B cell (primary cell): ENCODE data around the gene CD6. TPM values are rescaled to one million over a fixed set of nuclear protein-coding genes. Genes with fewer than 3 reads are reported as not detected.

Source experiments
- ATAC-seq: fragments of 200-7000 bp; cut with Tn5 transposase; one replicate; pipeline ENCODE4 v1.10.0; 2021; ENCODE audit warnings: low read depth, mild to moderate bottlenecking, moderate number of reproducible peaks, moderate library complexity
- CTCF ChIA-PET: fragments of 350-600 bp; sonication (Branson Sonifier 250); formaldehyde crosslinking; loops from one replicate; lab custom pipeline; 2021; ENCODE audit warnings: antibody characterized with exemption, inconsistent platforms; lab: Charles Lee
- POLR2A ChIA-PET: fragments of 350-600 bp; sonication (Branson Sonifier 250); formaldehyde crosslinking; loops from one replicate; lab custom pipeline; 2021; ENCODE audit warnings: antibody characterized with exemption; lab: Charles Lee
- DNase-seq: peaks from one replicate; pipeline ENCODE4 v3.0.0; 2013
- H2AFZ ChIP-seq: 2 replicates; pipeline ENCODE4 v1.6.1; 2012; ENCODE audit warnings: mild to moderate bottlenecking, low read depth, low read length; ENCODE audit not compliant: insufficient read depth, poor library complexity, severe bottlenecking
- H3K27ac ChIP-seq, 2 donors: 1 replicate in 1 of 2; 2 replicates in 1 of 2; pipeline ENCODE4 v1.5.1; 2012 to 2013; ENCODE audit warnings: low read length in 2 of 2, mild to moderate bottlenecking in 2 of 2, moderate library complexity in 1 of 2
- H3K27me3 ChIP-seq, 4 experiments: fragments of 200-600 bp in 1 of 4; sonication (generic) in 1 of 4; replicated peaks in 1 of 4; 1 replicate in 2 of 4; 2 replicates in 2 of 4; pipeline versions ENCODE4 v1.6.1 to v1.7.0; 2013 to 2016; ENCODE audit warnings: low read length in 3 of 4, mild to moderate bottlenecking in 2 of 4, mixed read lengths in 1 of 4, moderate library complexity in 1 of 4; ENCODE audit not compliant: insufficient read depth in 4 of 4, control insufficient read depth in 3 of 4; ENCODE audit errors: control extremely low read depth in 1 of 4
- H3K36me3 ChIP-seq, 2 experiments: replicated peaks in 1 of 2; 1 replicate in 1 of 2; 2 replicates in 1 of 2; pipeline versions ENCODE4 v1.6.1 to v1.7.1; 2013; ENCODE audit warnings: low read length in 1 of 2; ENCODE audit not compliant: insufficient read depth in 2 of 2, control insufficient read depth in 1 of 2; ENCODE audit errors: control extremely low read depth in 1 of 2, extremely low read depth in 1 of 2
- H3K4me1 ChIP-seq, 2 donors: fragments of 200-600 bp in 1 of 2; sonication (generic) in 1 of 2; 1 replicate in 1 of 2; 2 replicates in 1 of 2; pipeline versions ENCODE4 v1.5.1 to v1.6.1; 2013 to 2017; ENCODE audit warnings: low read length in 2 of 2; ENCODE audit not compliant: control insufficient read depth in 2 of 2, insufficient read depth in 2 of 2
- H3K4me2 ChIP-seq: replicated peaks from 2 replicates; pipeline ENCODE3; 2012; ENCODE audit warnings: mild to moderate bottlenecking, low read depth, low read length; ENCODE audit not compliant: poor library complexity, severe bottlenecking
- H3K4me3 ChIP-seq, 5 experiments: fragments of 200-600 bp in 1 of 5; sonication (generic) in 1 of 5; 1 replicate in 3 of 5; 2 replicates in 2 of 5; pipeline versions ENCODE4 v1.5.1 to v1.7.0; 2011 to 2016; ENCODE audit warnings: low read length in 4 of 5, mild to moderate bottlenecking in 4 of 5, low read depth in 2 of 5, control low read depth in 1 of 5, moderate library complexity in 1 of 5; ENCODE audit not compliant: insufficient read depth in 1 of 5; ENCODE audit errors: control extremely low read depth in 1 of 5, extremely low read depth in 1 of 5
- H3K79me2 ChIP-seq: fragments of 200-600 bp; sonication (generic); one replicate; pipeline ENCODE4 v1.6.0; 2016; ENCODE audit warnings: low read length; ENCODE audit not compliant: control insufficient read depth, insufficient read depth
- H3K9ac ChIP-seq: fragments of 200-600 bp; sonication (generic); 2 replicates; pipeline ENCODE4 v1.6.1; 2017; ENCODE audit warnings: mild to moderate bottlenecking, low read length, moderate library complexity
- H3K9me3 ChIP-seq, 3 donors: one replicate each; pipeline versions ENCODE4 v1.6.1 to v1.7.1; 2013; ENCODE audit warnings: low read length in 2 of 3; ENCODE audit not compliant: control insufficient read depth in 2 of 3, insufficient read depth in 1 of 3; ENCODE audit errors: control extremely low read depth in 1 of 3
- H4K20me1 ChIP-seq: 2 replicates; pipeline ENCODE4 v1.6.0; 2012; ENCODE audit warnings: mild to moderate bottlenecking, low read length; ENCODE audit not compliant: insufficient read depth, control insufficient read depth, poor library complexity, severe bottlenecking
- H3K27ac Mint-ChIP-seq: one replicate; pipeline ENCODE4 v1.8.0; 2021; ENCODE audit warnings: mixed read lengths
- H3K27me3 Mint-ChIP-seq: one replicate; pipeline ENCODE4 v1.8.0; 2021; ENCODE audit warnings: mixed read lengths
- H3K4me1 Mint-ChIP-seq: one replicate; pipeline ENCODE4 v1.8.0; 2021; ENCODE audit warnings: mixed read lengths
- H3K4me3 Mint-ChIP-seq: one replicate; pipeline ENCODE4 v1.8.0; 2021; ENCODE audit warnings: mixed read lengths
- H3K9me3 Mint-ChIP-seq: one replicate; pipeline ENCODE4 v1.8.0; 2022; ENCODE audit warnings: mixed read lengths; ENCODE audit not compliant: insufficient read depth
- CTCF ChIP-seq: fragments of 200-600 bp; IDR thresholded peaks from one replicate; pipeline ENCODE4 v1.8.0; 2022; ENCODE audit warnings: antibody characterized with exemption, mild to moderate bottlenecking
- EZH2 ChIP-seq: IDR thresholded peaks from 2 replicates; pipeline ENCODE4 v1.6.1; 2012; ENCODE audit warnings: borderline replicate concordance, low read depth, mild to moderate bottlenecking, moderate library complexity, low read length; ENCODE audit not compliant: insufficient read depth, poor library complexity, severe bottlenecking
- WGBS: methylation state at CpG from one replicate; pipeline ENCODE4 v1.1.5; 2013; ENCODE audit warnings: missing lambda C conversion rate; ENCODE audit not compliant: insufficient coverage; 5-methylcytosine and 5-hydroxymethylcytosine counted together
- intact Hi-C: fragments of 100-400 bp; cut with micrococcal nuclease; formaldehyde crosslinking; loops from one replicate; pipeline ENCODE4 v1.10.0; 2022
- polyA plus RNA-seq: library from polyadenylated mRNA; depleted of rRNA; stranded (reverse); fragments of >200 nt; gene quantifications from 2 replicates; pipeline ENCODE4 v1.2.3, GENCODE V29; 2012
- total RNA-seq, 2 donors: library from RNA; stranded (reverse); fragments of 120-200 nt in 1 of 2; gene quantifications; 1 replicate in 1 of 2; 2 replicates in 1 of 2; pipeline versions ENCODE4 v1.2.3 to v1.2.4, GENCODE V29; 2013 to 2022

CD6 gene
- total and polyA plus RNA-seq, 2 donors (not counting 1 experiment from before 2014, with no cell fraction given) = 9.3 to 13.6 TPM

- 90% methylated on average over 11 of the region's 12 CpGs for WGBS
- Mint-ChIP-seq H3K27ac (no peak overlapping the region), H3K4me3 (no peak overlapping the region), H3K9me3 (no peaks in the 10 kb centered on the region), H3K4me1 (peaks cover 23% of the 10 kb centered on the region), H3K27me3 (no peaks in the 10 kb centered on the region)
- no peaks in the 10 kb centered on the region for H3K27me3 ChIP-seq
- H4K20me1 ChIP-seq = no peaks in the 10 kb centered on the region
- no peak for TF ChIP-seq CTCF
- no peak for TF ChIP-seq EZH2
- ChIA-PET POLR2A (no interaction called here), CTCF (interaction anchor here (0.5 to 1.0 kb wide), 2 partner anchors 88 to 144 kb away, joined by 3 read pairs; partner anchors contain the start of gene TMEM109)
- ATAC-seq = no peak
- H3K4me1 ChIP-seq = peaks cover 20 to 24% of the 10 kb centered on the region in 2 donors
- no peak overlapping the region for H3K4me2 ChIP-seq
- DNase-seq = no peak
- intact Hi-C loops = no loop called here
- no peaks in the 10 kb centered on the region for H3K9me3 ChIP-seq
- no peak overlapping the region for H3K4me3 ChIP-seq
- no peak overlapping the region for H3K27ac ChIP-seq
- no peak overlapping the region for H3K9ac ChIP-seq
- no peak overlapping the region for H2AFZ ChIP-seq
- H3K79me2 ChIP-seq = peaks cover 4% of the 10 kb centered on the region
- no peaks in the 10 kb centered on the region for H3K36me3 ChIP-seq
These were observed 86.1 kb downstream of the CD6 start for GRCh38 chr11:61057615-61058014.

GRCh38 chr11:61058583-61059259 is 87.2 kb downstream of the CD6 start:
- no peaks in the 10 kb centered on the region for H3K9me3 Mint-ChIP-seq
- DNase-seq (no peak), ATAC-seq (no peak)
- Histone ChIP-seq H3K27me3 (no peaks in the 10 kb centered on the region), H2AFZ (no peak overlapping the region), H4K20me1 (no peaks in the 10 kb centered on the region), H3K4me3 (no peak overlapping the region), H3K27ac (no peak overlapping the region), H3K4me2 (no peak overlapping the region), H3K9me3 (no peaks in the 10 kb centered on the region), H3K9ac (no peak overlapping the region), H3K79me2 (peaks cover 4% of the 10 kb centered on the region), H3K36me3 (no peaks in the 10 kb centered on the region), H3K4me1 (peaks cover 20 to 25% of the 10 kb centered on the region in 2 donors)
- H3K27ac Mint-ChIP-seq = no peak overlapping the region
- CTCF ChIA-PET = no interaction called here
- H3K27me3 Mint-ChIP-seq = no peaks in the 10 kb centered on the region
- POLR2A ChIA-PET = interaction anchor here (0.6 kb wide), 1 partner anchor 193 kb away, joined by 4 read pairs; no protein-coding TSS in a partner anchor
- TF ChIP-seq EZH2 = no peak
- TF ChIP-seq CTCF = no peak
- 97% methylated on average over 8 of the region's 14 CpGs for WGBS
- peaks cover 27% of the 10 kb centered on the region for H3K4me1 Mint-ChIP-seq
- no peak overlapping the region for H3K4me3 Mint-ChIP-seq
- intact Hi-C loops = no loop called here
